DOHH2 (cell line): Measurements from ENCODE around the gene SLC66A2.

ENCODE experiments used
- H3F3A ChIP-seq: fragments of 200-600 bp; sonication (generic), shearing (Covaris generic); 2 replicates; pipeline ENCODE4 v1.6.0; 2016; ENCODE audit warnings: antibody characterized with exemption, mild to moderate bottlenecking; ENCODE audit not compliant: control insufficient read depth, insufficient read depth
- H3K27ac ChIP-seq: fragments of 200-600 bp; sonication (generic); 2 replicates; pipeline ENCODE4 v1.5.1; 2014; ENCODE audit warnings: low read depth, mild to moderate bottlenecking, low read length, moderate library complexity
- H3K27me3 ChIP-seq: fragments of 200-600 bp; sonication (generic); 2 replicates; pipeline ENCODE4 v1.6.1; 2014; ENCODE audit warnings: mild to moderate bottlenecking, low read length, mixed read lengths; ENCODE audit not compliant: control insufficient read depth
- H3K36me3 ChIP-seq: fragments of 200-600 bp; sonication (generic); 2 replicates; pipeline ENCODE4 v1.6.1; 2014; ENCODE audit warnings: mild to moderate bottlenecking, low read length, moderate library complexity, mixed read lengths; ENCODE audit not compliant: control insufficient read depth
- H3K4me1 ChIP-seq: fragments of 200-600 bp; sonication (generic); 2 replicates; pipeline ENCODE4 v1.6.1; 2014; ENCODE audit warnings: mild to moderate bottlenecking, low read length, mixed read lengths; ENCODE audit not compliant: control insufficient read depth
- H3K4me2 ChIP-seq: fragments of 200-600 bp; sonication (generic); 2 replicates; pipeline ENCODE4 v1.6.0; 2014; ENCODE audit warnings: mild to moderate bottlenecking, low read length, moderate library complexity
- H3K4me3 ChIP-seq: fragments of 200-600 bp; sonication (generic); 2 replicates; pipeline ENCODE4 v1.5.1; 2014; ENCODE audit warnings: mild to moderate bottlenecking, low read length, mixed read lengths
- H3K79me2 ChIP-seq: fragments of 200-600 bp; sonication (generic); 2 replicates; pipeline ENCODE4 v1.6.1; 2014; ENCODE audit warnings: mild to moderate bottlenecking, low read length, mixed read lengths; ENCODE audit not compliant: control insufficient read depth
- H3K9me2 ChIP-seq: fragments of 200-600 bp; sonication (generic); replicated peaks from 2 replicates; pipeline ENCODE4 v1.6.1; 2014; ENCODE audit warnings: mild to moderate bottlenecking, low read length, mixed read lengths; ENCODE audit not compliant: control insufficient read depth
- H3K9me3 ChIP-seq: fragments of 200-600 bp; sonication (generic); 2 replicates; pipeline ENCODE4 v1.6.1; 2014; ENCODE audit warnings: antibody characterized with exemption, low read length, mixed read lengths; ENCODE audit not compliant: control insufficient read depth, insufficient read depth
- H4K20me1 ChIP-seq: fragments of 200-600 bp; sonication (generic); 2 replicates; pipeline ENCODE4 v1.6.0; 2014; ENCODE audit warnings: low read depth, mild to moderate bottlenecking, antibody characterized with exemption, low read length, moderate library complexity; ENCODE audit not compliant: control insufficient read depth, insufficient read depth
- CTCF ChIP-seq: fragments of 200-600 bp; sonication (generic); IDR thresholded peaks from one replicate; pipeline ENCODE4 v1.5.1; 2014; ENCODE audit warnings: antibody characterized with exemption, mild to moderate bottlenecking, low read depth, low read length; ENCODE audit not compliant: poor library complexity, severe bottlenecking
- EZH2phosphoT487 ChIP-seq: fragments of 200-600 bp; sonication (generic); IDR thresholded peaks from 2 replicates; pipeline ENCODE4 v1.6.1; 2017; ENCODE audit warnings: borderline replicate concordance, mild to moderate bottlenecking, antibody characterized with exemption, low read length, moderate library complexity, mixed read lengths

Gene SLC66A2

DNA sequence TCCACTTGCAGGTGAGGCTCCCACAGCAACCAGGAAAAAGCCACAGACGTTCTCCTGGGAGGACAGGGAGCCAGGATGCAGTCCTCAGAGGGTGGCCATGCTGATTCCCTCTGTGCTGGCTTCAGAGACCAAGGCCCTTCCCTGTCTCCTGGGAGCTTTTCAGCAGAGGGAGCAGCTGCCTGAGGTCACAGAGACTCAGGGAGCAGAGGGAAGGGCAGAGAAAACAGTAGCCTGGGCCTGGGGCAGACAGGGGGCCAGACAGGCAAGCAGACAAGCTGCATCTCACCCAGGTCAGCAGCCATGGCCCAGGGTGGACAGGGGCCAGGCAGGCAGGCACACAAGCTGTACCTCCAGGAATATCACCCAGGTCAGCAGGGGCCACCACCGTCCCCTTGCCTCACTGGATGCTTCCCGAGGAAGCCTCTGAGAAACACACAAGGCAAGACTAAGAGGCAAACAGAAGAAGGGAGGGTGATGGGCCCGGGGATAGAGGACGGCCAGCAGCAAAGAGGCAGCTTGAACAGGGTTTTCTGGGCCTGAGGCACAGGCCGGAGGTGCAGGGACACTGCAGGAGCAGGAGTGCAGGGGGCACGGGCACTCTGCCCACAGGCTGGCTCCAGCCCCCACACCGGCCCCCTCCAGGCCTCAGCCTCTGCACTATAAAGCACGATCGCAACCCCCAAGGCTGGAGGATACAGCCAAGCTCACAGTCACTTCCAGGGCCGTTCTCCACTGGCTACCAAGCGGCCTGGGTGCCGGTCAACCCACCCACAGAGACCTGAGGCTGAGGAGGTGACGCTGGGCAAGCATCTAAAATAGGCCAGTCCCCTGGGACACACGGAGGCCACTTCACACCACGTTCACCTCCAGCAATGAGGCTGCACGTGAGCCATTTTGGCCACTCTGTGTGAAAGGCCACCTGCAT is 6.1 kb downstream of the SLC66A2 start:
- no peak overlapping the region for H3K27ac ChIP-seq
- TF ChIP-seq EZH2phosphoT487 (no peak), CTCF (no peak)
- H4K20me1 ChIP-seq: peaks cover 23% of the 10 kb centered on the region

GRCh38 chr18:79944746-79945117 is 6.7 kb downstream of the SLC66A2 start:
- Histone ChIP-seq H3K9me2 (no peaks in the 10 kb centered on the region), H3K9me3 (no peaks in the 10 kb centered on the region), H3F3A (peaks cover 6% of the 10 kb centered on the region), H3K27ac (no peak overlapping the region), H4K20me1 (peaks cover 20% of the 10 kb centered on the region), H3K4me3 (no peak overlapping the region), H3K27me3 (no peaks in the 10 kb centered on the region), H3K4me2 (peak overlapping the region; percentile 24; the same call in 1 of the 2 replicates), H3K4me1 (peaks cover 48% of the 10 kb centered on the region), H3K36me3 (peaks cover 58% of the 10 kb centered on the region), H3K79me2 (peaks cover 88% of the 10 kb centered on the region)
- TF ChIP-seq EZH2phosphoT487 (no peak), CTCF (no peak)

More for the DNA sequence above, 6.1 kb downstream of the SLC66A2 start:
- Histone ChIP-seq H3K4me2 (peak overlapping the region; percentile 24; the same call in 1 of the 2 replicates), H3K79me2 (peaks cover 86% of the 10 kb centered on the region), H3K27me3 (no peaks in the 10 kb centered on the region), H3F3A (peaks cover 11% of the 10 kb centered on the region), H3K4me3 (no peak overlapping the region), H3K36me3 (peaks cover 56% of the 10 kb centered on the region), H3K9me3 (no peaks in the 10 kb centered on the region), H3K4me1 (peaks cover 55% of the 10 kb centered on the region), H3K9me2 (no peaks in the 10 kb centered on the region)

GRCh38 chr18:79944126-79944731 is 7.2 kb downstream of the SLC66A2 start:
- Histone ChIP-seq H3K9me3 (no peaks in the 10 kb centered on the region), H3K79me2 (peaks cover 88% of the 10 kb centered on the region), H3K4me3 (no peak overlapping the region), H3K4me2 (0 out of 2 replicates have a peak overlapping the region, but pooled peaks have one; percentile 24), H3F3A (peaks cover 1% of the 10 kb centered on the region), H3K4me1 (peaks cover 43% of the 10 kb centered on the region), H3K27me3 (no peaks in the 10 kb centered on the region), H3K9me2 (no peaks in the 10 kb centered on the region), H4K20me1 (peaks cover 22% of the 10 kb centered on the region), H3K36me3 (peaks cover 58% of the 10 kb centered on the region), H3K27ac (no peak overlapping the region)
- TF ChIP-seq CTCF (no peak), EZH2phosphoT487 (no peak)
